ENCODE results near the gene SLC22A23.
"Not testable (repeated sequence)": the region's sequence is repeated elsewhere in the genome, so short reads cannot be mapped to it uniquely, and the experiment has no call there.

SLC22A23 gene

GRCh38 chr6:3384241-3385143 lies 72.4 kb downstream of the SLC22A23 start:
- no peak for DNase-seq (ENCODE audit: low spot score)

- no peak for DNase-seq (ENCODE audit: low spot score)
Measured at GRCh38 chr6:3383525-3383924, 73.3 kb downstream of the SLC22A23 start.

- DNase-seq (ENCODE audit: low spot score) = no peak
Measured at GRCh38 chr6:3382326-3383279, 74.2 kb downstream of the SLC22A23 start.

- no peak for DNase-seq (ENCODE audit: low spot score)
Measured at GRCh38 chr6:3381233-3381921, 75.5 kb downstream of the SLC22A23 start.

- DNase-seq (ENCODE audit: low spot score) = no peak
Measured at GRCh38 chr6:3380344-3381232, 76.3 kb downstream of the SLC22A23 start.

GRCh38 chr6:3379482-3380060 lies 77.3 kb downstream of the SLC22A23 start:
- DNase-seq (ENCODE audit: low spot score) = no peak

- DNase-seq (ENCODE audit: low spot score) = not testable (repeated sequence)
Measured at GRCh38 chr6:3378808-3379207, 78.0 kb downstream of the SLC22A23 start.

GRCh38 chr6:3378398-3378782 lies 78.5 kb downstream of the SLC22A23 start:
- not testable (repeated sequence) for DNase-seq (ENCODE audit: low spot score)

GRCh38 chr6:3377536-3378397 lies 79.1 kb downstream of the SLC22A23 start:
- no peak for DNase-seq (ENCODE audit: low spot score)

- DNase-seq (ENCODE audit: low spot score) = no peak
Measured at GRCh38 chr6:3376893-3377535, 79.8 kb downstream of the SLC22A23 start.

- DNase-seq (ENCODE audit: low spot score) = no peak
Measured at GRCh38 chr6:3376064-3376463, 80.8 kb downstream of the SLC22A23 start.

- no peak for DNase-seq (ENCODE audit: low spot score)
Measured at GRCh38 chr6:3373597-3374203, 83.2 kb downstream of the SLC22A23 start.

GRCh38 chr6:3372912-3373554 lies 83.8 kb downstream of the SLC22A23 start:
- DNase-seq (ENCODE audit: low spot score) = no peak

- no peak for DNase-seq (ENCODE audit: low spot score)
Measured at GRCh38 chr6:3372184-3372846, 84.5 kb downstream of the SLC22A23 start.

- DNase-seq (ENCODE audit: low spot score) = no peak
Measured at GRCh38 chr6:3371222-3371949, 85.5 kb downstream of the SLC22A23 start.

GRCh38 chr6:3370361-3371221 lies 86.3 kb downstream of the SLC22A23 start:
- no peak for DNase-seq (ENCODE audit: low spot score)

All from GM03348 (cell line).